Measurements from ENCODE around the gene ZNF746.

DNA sequence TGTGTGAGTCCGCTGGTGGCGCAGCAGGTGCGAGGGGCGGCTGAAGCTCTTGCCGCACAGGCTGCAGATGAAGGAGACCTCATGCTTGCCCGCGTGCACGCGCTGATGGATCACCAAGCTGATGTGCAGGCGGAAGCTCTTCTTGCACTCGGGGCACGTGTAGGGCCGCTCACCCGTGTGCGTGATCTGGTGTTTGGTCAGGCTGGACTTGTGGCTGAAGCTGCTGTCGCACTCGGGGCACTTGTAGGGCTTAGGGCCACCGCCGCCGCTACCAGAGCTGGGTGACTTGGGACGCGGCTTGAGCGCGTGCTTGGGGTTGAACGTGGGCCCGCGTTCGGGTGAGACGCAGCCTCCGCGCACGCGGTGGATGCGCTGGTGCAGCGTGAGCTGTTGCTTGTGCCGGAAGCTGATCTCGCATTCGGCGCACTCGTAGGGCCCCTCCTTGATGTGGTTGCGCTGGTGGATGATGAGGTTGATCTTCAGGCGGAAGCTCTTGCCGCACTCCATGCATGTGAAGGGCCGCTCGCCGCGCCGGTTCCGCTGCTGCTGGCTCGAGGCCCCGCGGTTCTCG, 65.4 kb downstream of the ZNF746 start:
- TF ChIP-seq, protein P1, sequence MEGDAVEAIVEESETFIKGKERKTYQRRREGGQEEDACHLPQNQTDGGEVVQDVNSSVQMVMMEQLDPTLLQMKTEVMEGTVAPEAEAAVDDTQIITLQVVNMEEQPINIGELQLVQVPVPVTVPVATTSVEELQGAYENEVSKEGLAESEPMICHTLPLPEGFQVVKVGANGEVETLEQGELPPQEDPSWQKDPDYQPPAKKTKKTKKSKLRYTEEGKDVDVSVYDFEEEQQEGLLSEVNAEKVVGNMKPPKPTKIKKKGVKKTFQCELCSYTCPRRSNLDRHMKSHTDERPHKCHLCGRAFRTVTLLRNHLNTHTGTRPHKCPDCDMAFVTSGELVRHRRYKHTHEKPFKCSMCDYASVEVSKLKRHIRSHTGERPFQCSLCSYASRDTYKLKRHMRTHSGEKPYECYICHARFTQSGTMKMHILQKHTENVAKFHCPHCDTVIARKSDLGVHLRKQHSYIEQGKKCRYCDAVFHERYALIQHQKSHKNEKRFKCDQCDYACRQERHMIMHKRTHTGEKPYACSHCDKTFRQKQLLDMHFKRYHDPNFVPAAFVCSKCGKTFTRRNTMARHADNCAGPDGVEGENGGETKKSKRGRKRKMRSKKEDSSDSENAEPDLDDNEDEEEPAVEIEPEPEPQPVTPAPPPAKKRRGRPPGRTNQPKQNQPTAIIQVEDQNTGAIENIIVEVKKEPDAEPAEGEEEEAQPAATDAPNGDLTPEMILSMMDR (IDR thresholded peaks at IDR 0.05), result no peak
- no peak for TF ChIP-seq POLR2A (IDR thresholded peaks at IDR 0.05)

Data from testis (tissue), 2 donors.